Neuronal stem cell (in vitro differentiated cells): ENCODE measurements around the gene CHTF18.

ENCODE experiments used
- DNase-seq: peaks from one replicate; pipeline ENCODE4 v3.0.0-alpha.2; 2013; ENCODE audit warnings: low spot score
- H2AFZ ChIP-seq: one replicate; pipeline ENCODE4 v1.6.1; 2013; ENCODE audit warnings: mild to moderate bottlenecking, low read length, inconsistent platforms
- H2AK5ac ChIP-seq: 2 replicates; pipeline ENCODE4 v1.6.1; 2013; ENCODE audit warnings: low read depth, mild to moderate bottlenecking, inconsistent platforms, low read length, moderate library complexity, mixed read lengths
- H2BK120ac ChIP-seq: 2 replicates; pipeline ENCODE4 v1.6.1; 2013; ENCODE audit warnings: low read depth, mild to moderate bottlenecking, inconsistent platforms, low read length, moderate library complexity, mixed read lengths
- H2BK12ac ChIP-seq: one replicate; pipeline ENCODE4 v1.6.1; 2013; ENCODE audit warnings: low read length, inconsistent platforms
- H2BK15ac ChIP-seq: 2 replicates; pipeline ENCODE4 v1.6.1; 2013; ENCODE audit warnings: mild to moderate bottlenecking, low read length, inconsistent platforms, mixed read lengths
- H2BK5ac ChIP-seq: one replicate; pipeline ENCODE4 v1.6.1; 2013; ENCODE audit warnings: inconsistent platforms, mild to moderate bottlenecking, low read length, moderate library complexity
- H3K14ac ChIP-seq: one replicate; pipeline ENCODE4 v1.6.1; 2013; ENCODE audit warnings: low read length, inconsistent platforms
- H3K18ac ChIP-seq: 2 replicates; pipeline ENCODE4 v1.6.1; 2013; ENCODE audit warnings: low read length, inconsistent platforms
- H3K23ac ChIP-seq: 2 replicates; pipeline ENCODE4 v1.6.1; 2013; ENCODE audit warnings: low read depth, mild to moderate bottlenecking, mixed read lengths, low read length, inconsistent platforms; ENCODE audit not compliant: poor library complexity
- H3K27ac ChIP-seq: replicated peaks from 3 replicates; pipeline ENCODE4 v1.5.1; 2013; ENCODE audit warnings: low read length, inconsistent platforms
- H3K27me3 ChIP-seq, 3 experiments: 2 replicates each; pipeline ENCODE4 v1.6.1; 2013; ENCODE audit warnings: low read length in 3 of 3, mild to moderate bottlenecking in 2 of 3, inconsistent platforms in 1 of 3, low read depth in 1 of 3, mixed read lengths in 1 of 3, moderate library complexity in 1 of 3; ENCODE audit not compliant: control insufficient read depth in 3 of 3, insufficient read depth in 3 of 3
- H3K36me3 ChIP-seq, 2 donors: replicated peaks in 1 of 2; 2 replicates each; pipeline ENCODE4 v1.6.1; 2013; ENCODE audit warnings: low read length in 2 of 2; ENCODE audit not compliant: control insufficient read depth in 2 of 2, insufficient read depth in 2 of 2
- H3K4ac ChIP-seq: 2 replicates; pipeline ENCODE4 v1.6.1; 2013; ENCODE audit warnings: inconsistent platforms, mild to moderate bottlenecking, low read length, moderate library complexity
- H3K4me1 ChIP-seq, 2 donors: 1 replicate in 1 of 2; 2 replicates in 1 of 2; pipeline ENCODE4 v1.6.1; 2013; ENCODE audit warnings: low read length in 2 of 2, low read depth in 1 of 2; ENCODE audit not compliant: control insufficient read depth in 2 of 2, insufficient read depth in 1 of 2
- H3K4me2 ChIP-seq: one replicate; pipeline ENCODE4 v1.6.1; 2013; ENCODE audit warnings: mild to moderate bottlenecking, low read length, inconsistent platforms; ENCODE audit not compliant: insufficient read depth, poor library complexity, severe bottlenecking
- H3K4me3 ChIP-seq, 2 donors: 2 replicates each; pipeline ENCODE4 v1.5.1; 2013; ENCODE audit warnings: low read length in 2 of 2, mild to moderate bottlenecking in 2 of 2, inconsistent platforms in 1 of 2, moderate library complexity in 1 of 2
- H3K79me1 ChIP-seq: one replicate; pipeline ENCODE4 v1.6.1; 2013; ENCODE audit warnings: low read depth, mild to moderate bottlenecking, inconsistent platforms, low read length, moderate library complexity
- H3K9ac ChIP-seq: one replicate; pipeline ENCODE4 v1.6.1; 2013; ENCODE audit warnings: mild to moderate bottlenecking, low read depth, low read length, inconsistent platforms; ENCODE audit not compliant: poor library complexity
- H3K9me3 ChIP-seq, 2 donors: replicated peaks in 1 of 2; 2 replicates each; pipeline versions ENCODE3 to v1.6.1; 2013; ENCODE audit warnings: low read length in 2 of 2, mild to moderate bottlenecking in 2 of 2, inconsistent platforms in 1 of 2, low read depth in 1 of 2, mixed read lengths in 1 of 2, moderate library complexity in 1 of 2; ENCODE audit not compliant: control insufficient read depth in 2 of 2, insufficient read depth in 1 of 2
- H4K8ac ChIP-seq: one replicate; pipeline ENCODE4 v1.6.1; 2013; ENCODE audit warnings: low read depth, mild to moderate bottlenecking, inconsistent platforms, low read length, moderate library complexity
- H4K91ac ChIP-seq: one replicate; pipeline ENCODE4 v1.6.1; 2013; ENCODE audit warnings: low read length, low read depth, mild to moderate bottlenecking, inconsistent platforms; ENCODE audit not compliant: poor library complexity
- WGBS, 2 donors: extraction: QIAGEN DNeasy Blood & Tissue Kit; methylation state at CpG; one replicate each; pipeline ENCODE4 v1.1.7; 2013; ENCODE audit warnings: missing lambda C conversion rate in 2 of 2, mixed read lengths in 1 of 2; ENCODE audit not compliant: insufficient read length in 2 of 2, insufficient replicate concordance in 1 of 2; ENCODE audit errors: extremely low coverage in 2 of 2; 5-methylcytosine and 5-hydroxymethylcytosine counted together

The CHTF18 gene

DNA sequence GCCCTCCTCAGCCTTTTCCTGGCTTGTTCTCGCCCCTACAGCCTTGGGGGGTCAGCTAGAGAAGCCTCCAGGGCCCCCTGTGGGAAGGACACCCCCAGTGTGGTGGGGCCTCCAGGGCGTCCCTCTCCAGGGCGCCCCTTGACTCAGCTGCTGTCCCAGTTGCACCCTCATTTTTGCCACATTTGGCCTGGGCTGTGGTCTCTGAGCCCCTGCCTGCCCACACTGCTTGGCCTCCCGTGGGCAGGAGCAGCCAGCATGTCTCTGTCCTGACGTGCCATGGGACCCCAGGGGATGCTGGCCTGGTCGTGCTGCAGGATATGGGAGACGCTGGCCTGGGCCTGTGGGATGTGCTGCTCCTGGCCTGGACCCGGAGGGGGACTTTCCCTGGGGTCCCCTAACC lies 5.0 kb downstream of the CHTF18 start:
- no CpG with 5 or more reads among the region's 8 CpGs for WGBS, 2 donors
- peaks cover 30% of the 10 kb centered on the region for H3K79me1 ChIP-seq
- no peak overlapping the region for H2BK5ac ChIP-seq
- H3K4me1 ChIP-seq = peaks cover 4 to 7% of the 10 kb centered on the region in 2 donors
- DNase-seq = no peak
- no peak overlapping the region for H2AFZ ChIP-seq
- peaks cover 51 to 77% of the 10 kb centered on the region in 2 donors for H3K36me3 ChIP-seq
- no peak overlapping the region for H2BK120ac ChIP-seq
- H2BK12ac ChIP-seq = no peak overlapping the region
- H3K18ac ChIP-seq = no peak overlapping the region
- H3K14ac ChIP-seq = no peak overlapping the region
- no peak overlapping the region for H3K27ac ChIP-seq
- H3K27me3 ChIP-seq = no peaks in the 10 kb centered on the region
- H3K9me3 ChIP-seq = peaks cover 0 to 2% of the 10 kb centered on the region in 2 donors
- no peak overlapping the region for H4K91ac ChIP-seq
- H3K9ac ChIP-seq = no peak overlapping the region
- H3K4me3 ChIP-seq = peak overlapping the region in 1 of 2 donors; percentile 60
- H3K4me2 ChIP-seq = no peak overlapping the region
- no peak overlapping the region for H2AK5ac ChIP-seq
- H3K23ac ChIP-seq = peak overlapping the region; percentile 55
- H2BK15ac ChIP-seq = no peak overlapping the region
- H3K4ac ChIP-seq = no peak overlapping the region
- H4K8ac ChIP-seq = no peak overlapping the region

- H3K27ac ChIP-seq = no peak overlapping the region
- H2BK5ac ChIP-seq = no peak overlapping the region
- H2AK5ac ChIP-seq = no peak overlapping the region
- no peak overlapping the region for H4K8ac ChIP-seq
- H3K23ac ChIP-seq = no peak overlapping the region
- H3K14ac ChIP-seq = no peak overlapping the region
- no peak for DNase-seq
- H3K4ac ChIP-seq = no peak overlapping the region
- peaks cover 23% of the 10 kb centered on the region for H3K79me1 ChIP-seq
- peaks cover 0 to 2% of the 10 kb centered on the region in 2 donors for H3K9me3 ChIP-seq
- H3K27me3 ChIP-seq = no peaks in the 10 kb centered on the region
- H4K91ac ChIP-seq = no peak overlapping the region
- H2AFZ ChIP-seq = no peak overlapping the region
- H3K9ac ChIP-seq = no peak overlapping the region
- no peak overlapping the region for H2BK15ac ChIP-seq
- no peak overlapping the region for H3K4me3 ChIP-seq
- H3K4me1 ChIP-seq = peaks cover 1 to 5% of the 10 kb centered on the region in 2 donors
- H2BK120ac ChIP-seq = no peak overlapping the region
- no peak overlapping the region for H2BK12ac ChIP-seq
- no CpG with 5 or more reads among the region's 40 CpGs for WGBS, 2 donors
- H3K4me2 ChIP-seq = no peak overlapping the region
- H3K36me3 ChIP-seq = peaks cover 51 to 75% of the 10 kb centered on the region in 2 donors
- no peak overlapping the region for H3K18ac ChIP-seq
Observed at GRCh38 chr16:794091-794822, 5.8 kb downstream of the CHTF18 start.

DNA sequence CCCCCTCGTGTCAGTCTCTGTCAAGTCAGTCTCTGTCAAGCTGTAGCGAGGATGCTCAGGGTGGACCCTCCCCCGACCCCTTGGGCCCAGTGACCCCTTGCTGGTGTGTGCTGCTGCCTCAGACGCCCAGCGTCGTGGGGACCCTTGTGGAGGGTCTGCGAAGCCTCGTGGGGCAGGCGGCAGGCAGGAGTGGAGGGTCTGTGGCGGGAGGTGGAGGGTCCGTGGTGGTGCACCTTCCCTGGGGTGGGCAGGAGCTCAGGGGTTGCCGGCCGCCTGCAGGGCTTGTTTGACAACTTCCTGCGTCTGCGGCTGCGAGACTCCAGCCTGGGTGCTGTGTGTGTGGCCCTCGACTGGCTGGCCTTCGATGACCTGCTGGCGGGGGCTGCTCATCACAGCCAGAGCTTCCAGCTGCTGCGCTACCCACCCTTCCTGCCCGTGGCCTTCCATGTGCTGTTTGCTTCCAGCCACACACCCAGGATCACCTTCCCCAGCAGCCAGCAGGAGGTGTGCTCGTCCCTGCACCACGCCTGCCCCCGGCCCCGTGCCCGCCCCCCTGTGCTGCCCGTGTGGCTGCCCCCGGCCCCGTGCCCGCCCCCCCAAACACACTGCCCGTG lies 6.5 kb downstream of the CHTF18 start:
- Histone ChIP-seq H3K4ac (no peak overlapping the region), H4K91ac (no peak overlapping the region), H3K36me3 (peaks cover 48 to 68% of the 10 kb centered on the region in 2 donors), H2BK15ac (no peak overlapping the region), H4K8ac (no peak overlapping the region), H3K9me3 (peaks cover 0 to 2% of the 10 kb centered on the region in 2 donors), H2BK120ac (no peak overlapping the region), H3K4me3 (no peak overlapping the region), H2AFZ (no peak overlapping the region), H3K23ac (no peak overlapping the region), H2BK5ac (no peak overlapping the region), H3K4me1 (no peaks in the 10 kb centered on the region), H2BK12ac (no peak overlapping the region), H3K27ac (no peak overlapping the region), H3K4me2 (no peak overlapping the region), H3K9ac (no peak overlapping the region), H3K27me3 (peaks cover 0 to 4% (median 2%) of the 10 kb centered on the region in 3 experiments), H3K18ac (no peak overlapping the region), H3K14ac (no peak overlapping the region), H3K79me1 (peaks cover 17% of the 10 kb centered on the region), H2AK5ac (no peak overlapping the region)
- WGBS, 2 donors = no CpG with 5 or more reads among the region's 31 CpGs
- DNase-seq = no peak

DNA sequence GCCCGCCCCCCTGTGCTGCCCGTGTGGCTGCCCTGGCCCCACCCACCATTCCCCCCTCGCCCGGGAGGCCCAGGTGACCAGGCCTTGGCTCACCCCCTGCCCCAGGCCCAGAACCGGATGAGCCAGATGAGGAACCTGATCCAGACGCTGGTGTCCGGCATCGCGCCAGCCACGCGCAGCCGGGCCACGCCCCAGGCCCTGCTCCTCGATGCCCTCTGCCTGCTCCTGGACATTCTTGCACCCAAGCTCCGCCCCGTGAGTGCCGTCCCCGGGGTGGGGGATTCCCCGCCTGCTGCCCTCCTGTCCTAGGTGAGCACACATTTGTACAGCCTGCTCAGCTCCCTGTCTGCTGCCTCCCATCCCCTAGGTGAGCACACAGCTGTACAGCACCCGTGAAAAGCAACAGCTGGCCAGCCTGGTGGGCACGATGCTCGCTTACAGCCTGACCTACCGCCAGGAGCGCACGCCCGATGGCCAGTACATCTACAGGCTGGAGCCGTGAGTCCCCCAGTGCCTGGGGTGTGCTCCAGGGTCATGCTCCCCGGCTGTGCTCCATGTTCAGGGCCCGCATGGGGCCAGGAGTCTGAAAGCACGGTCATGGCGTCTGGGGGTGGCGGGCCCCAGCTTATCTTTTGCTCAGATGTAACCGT lies 7.3 kb downstream of the CHTF18 start:
- H2BK15ac ChIP-seq = no peak overlapping the region
- no peak overlapping the region for H3K14ac ChIP-seq
- no CpG with 5 or more reads among the region's 33 CpGs for WGBS, 2 donors
- H2BK120ac ChIP-seq = no peak overlapping the region
- H2AK5ac ChIP-seq = no peak overlapping the region
- H2BK5ac ChIP-seq = no peak overlapping the region
- peaks cover 42 to 61% of the 10 kb centered on the region in 2 donors for H3K36me3 ChIP-seq
- H3K9ac ChIP-seq = no peak overlapping the region
- no peak overlapping the region for H3K18ac ChIP-seq
- H3K4me3 ChIP-seq = no peak overlapping the region
- no peak overlapping the region for H3K27ac ChIP-seq
- H4K91ac ChIP-seq = peak overlapping the region; percentile 53
- H3K4ac ChIP-seq = no peak overlapping the region
- H3K4me2 ChIP-seq = no peak overlapping the region
- DNase-seq = no peak
- H3K27me3 ChIP-seq = peaks cover 0 to 9% (median 6%) of the 10 kb centered on the region in 3 experiments
- H3K4me1 ChIP-seq = peaks cover 4 to 6% of the 10 kb centered on the region in 2 donors
- peaks cover 14% of the 10 kb centered on the region for H3K79me1 ChIP-seq
- no peak overlapping the region for H3K23ac ChIP-seq
- peaks cover 0 to 2% of the 10 kb centered on the region in 2 donors for H3K9me3 ChIP-seq
- H2AFZ ChIP-seq = no peak overlapping the region
- H2BK12ac ChIP-seq = no peak overlapping the region
- peak overlapping the region; percentile 43 for H4K8ac ChIP-seq
